Cerebellar nuclear complex (tissue), 1 donor: Measurements from ENCODE around the gene GORASP1.
"Not testable (repeated sequence)": the region's sequence is repeated elsewhere in the genome, so short reads cannot be mapped to it uniquely, and the experiment has no call there.

Experiments used
- DNase-seq, 2 experiments: peaks; one replicate each; lab custom pipeline; 2025; lab: John Stamatoyannopoulos, UW

Gene GORASP1

GRCh38 chr3:39065197-39065596 is 42.2 kb downstream of the GORASP1 start:
- no peak for DNase-seq

GRCh38 chr3:39064646-39065045 is 42.8 kb downstream of the GORASP1 start:
- DNase-seq, result no peak

- no peak for DNase-seq
These were observed 44.3 kb downstream of the GORASP1 start for GRCh38 chr3:39063143-39063542.

- DNase-seq, result no peak
These were observed 45.2 kb downstream of the GORASP1 start for GRCh38 chr3:39062180-39062579.

GRCh38 chr3:39061228-39061627 is 46.2 kb downstream of the GORASP1 start:
- not testable (repeated sequence) for DNase-seq

GRCh38 chr3:39056151-39056550 is 51.3 kb downstream of the GORASP1 start:
- DNase-seq, result no peak

GRCh38 chr3:39053696-39054095 is 53.7 kb downstream of the GORASP1 start:
- DNase-seq, result no peak

GRCh38 chr3:39052583-39052982 is 54.8 kb downstream of the GORASP1 start:
- no peak for DNase-seq

GRCh38 chr3:39051649-39052561 is 55.5 kb downstream of the GORASP1 start, which contains the start of the genes SCN11A and WDR48:
TSS of gene SCN11A (minus strand) at chr3:39051944. CDS start at chr3:38950362, 101,582 bp downstream.
TSS of gene WDR48 (plus strand) at chr3:39052016. CDS start at chr3:39052026, 10 bp downstream.
- peak; percentile 77 to 92 for DNase-seq

GRCh38 chr3:39050029-39050428 is 57.4 kb downstream of the GORASP1 start:
- no peak for DNase-seq
